HS-5 (cell line): ENCODE data around the gene KIF26B.
"Not testable (repeated sequence)": the region's sequence is repeated elsewhere in the genome, so short reads cannot be mapped to it uniquely, and the experiment has no call there.

ENCODE experiments used
- DNase-seq: peaks from one replicate; pipeline ENCODE4 v3.0.0-alpha.2; 2012; ENCODE audit warnings: low read depth

The KIF26B gene

GRCh38 chr1:245154429-245155271 is at the start of gene KIF26B:
TSS of gene KIF26B (plus strand) at chr1:245154985. CDS start at chr1:245155425, 440 bp downstream.
- no peak for DNase-seq

- DNase-seq: no peak
Observed at GRCh38 chr1:245105042-245105441, 49.7 kb upstream of the KIF26B start.

DNA sequence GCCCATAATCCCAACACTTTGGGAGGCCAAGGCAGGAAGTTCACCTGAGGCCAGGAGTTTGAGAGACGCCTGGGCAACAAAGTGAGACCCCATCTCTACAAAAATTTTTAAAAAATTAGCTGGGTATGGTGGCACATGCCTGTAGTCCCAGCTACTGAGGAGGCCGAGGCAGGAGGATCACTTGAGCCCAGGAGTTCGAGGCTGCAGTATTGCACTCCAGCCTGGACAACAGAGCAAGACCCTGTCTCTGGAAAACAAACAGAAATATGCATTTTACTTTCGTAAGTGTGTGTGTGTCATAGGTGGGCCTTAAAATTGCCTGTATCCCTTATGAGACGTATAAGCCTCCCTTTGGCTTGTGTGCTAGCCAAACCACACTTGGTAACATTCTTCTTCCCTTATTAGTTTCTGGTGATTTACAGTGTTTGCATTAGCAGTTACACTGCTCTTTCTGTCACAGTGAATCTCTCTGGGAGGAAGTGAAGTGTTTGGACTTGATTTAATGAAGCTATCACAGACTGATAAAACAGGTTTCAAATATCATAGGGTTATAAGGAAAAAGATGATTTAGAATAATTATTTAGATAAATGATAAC is 48.9 kb upstream of the KIF26B start:
- DNase-seq: no peak

DNA sequence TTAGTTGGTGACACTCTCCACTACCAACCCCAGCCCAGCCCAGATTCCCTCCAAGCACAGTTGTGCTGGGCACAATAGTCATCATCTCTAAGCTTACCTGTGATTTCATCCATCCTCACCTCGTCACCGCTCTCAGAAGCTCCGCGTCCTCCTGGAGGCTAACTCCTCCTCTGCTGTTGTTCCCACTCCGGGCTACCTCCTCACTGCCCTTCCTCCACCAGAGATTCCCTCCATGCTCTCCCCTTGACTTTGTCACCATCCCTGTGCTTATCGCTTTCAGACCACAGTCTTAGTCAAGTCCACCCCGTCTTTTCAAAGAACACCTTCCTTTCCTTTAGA is 47.0 kb upstream of the KIF26B start:
- DNase-seq: no peak

- no peak for DNase-seq
Observed at GRCh38 chr1:245108246-245108645, 46.5 kb upstream of the KIF26B start.

DNA sequence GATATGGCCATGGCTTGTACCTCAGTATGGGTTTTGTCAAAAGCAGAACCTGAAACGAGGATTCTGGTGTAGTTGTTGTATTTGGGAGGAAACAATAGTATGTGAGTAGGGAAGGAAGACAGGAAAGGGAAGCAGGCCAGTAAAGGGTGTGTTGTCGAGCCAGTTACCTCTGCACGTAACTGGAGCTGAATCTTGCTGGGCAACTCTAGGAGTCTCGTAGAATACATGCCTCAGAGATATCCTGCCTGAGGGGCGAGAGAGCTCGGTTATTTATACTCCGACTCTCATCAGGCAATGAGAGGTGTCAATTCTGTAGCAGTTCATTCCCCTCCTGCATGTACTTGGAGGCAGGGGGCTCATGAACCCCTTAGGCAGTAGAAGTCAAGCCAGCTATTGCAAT is 45.9 kb upstream of the KIF26B start:
- no peak for DNase-seq

GRCh38 chr1:245110406-245110805 is 44.4 kb upstream of the KIF26B start:
- no peak for DNase-seq

DNA sequence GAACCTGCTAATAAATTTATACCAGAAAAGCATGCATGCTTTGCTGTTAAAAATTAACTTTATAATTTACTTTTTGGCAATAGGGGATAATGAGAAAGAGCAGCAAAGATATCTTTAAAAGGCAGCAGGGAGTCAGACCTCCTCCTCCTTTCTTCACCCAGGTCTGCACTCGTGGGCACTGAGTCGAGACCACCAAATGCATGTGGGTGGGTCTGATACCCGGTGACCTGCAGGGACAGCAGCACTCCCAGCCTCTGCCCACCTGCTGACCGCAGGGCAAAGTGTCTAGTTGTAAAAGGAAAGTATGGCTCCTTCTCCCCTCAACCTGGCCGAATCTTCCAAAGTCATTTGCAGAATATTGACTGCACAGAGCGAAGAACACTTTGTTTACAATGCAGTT is 43.7 kb upstream of the KIF26B start:
- no peak for DNase-seq

GRCh38 chr1:245113649-245114048 is 41.1 kb upstream of the KIF26B start:
- no peak for DNase-seq

GRCh38 chr1:245116131-245116530 is 38.7 kb upstream of the KIF26B start:
- DNase-seq: no peak

DNA sequence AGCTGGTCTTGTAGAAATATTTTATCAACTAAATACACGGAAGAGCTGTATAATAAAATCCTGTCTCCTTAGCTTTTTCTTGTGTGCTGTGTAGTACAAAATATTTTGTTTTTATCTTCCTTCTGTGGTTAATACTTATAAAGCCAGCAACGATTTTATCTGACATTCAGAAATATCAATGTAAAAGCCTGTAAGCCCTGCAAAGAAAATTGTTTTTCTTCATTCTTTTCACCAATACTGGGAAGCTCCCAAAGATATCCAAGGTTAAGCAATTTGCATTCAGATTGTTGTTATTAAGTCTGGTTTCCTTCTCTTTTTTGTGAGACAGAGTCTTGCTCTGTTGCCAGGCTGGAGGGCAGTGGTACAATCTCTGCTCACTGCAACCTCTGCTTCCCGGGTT is 38.0 kb upstream of the KIF26B start:
- no peak for DNase-seq

DNA sequence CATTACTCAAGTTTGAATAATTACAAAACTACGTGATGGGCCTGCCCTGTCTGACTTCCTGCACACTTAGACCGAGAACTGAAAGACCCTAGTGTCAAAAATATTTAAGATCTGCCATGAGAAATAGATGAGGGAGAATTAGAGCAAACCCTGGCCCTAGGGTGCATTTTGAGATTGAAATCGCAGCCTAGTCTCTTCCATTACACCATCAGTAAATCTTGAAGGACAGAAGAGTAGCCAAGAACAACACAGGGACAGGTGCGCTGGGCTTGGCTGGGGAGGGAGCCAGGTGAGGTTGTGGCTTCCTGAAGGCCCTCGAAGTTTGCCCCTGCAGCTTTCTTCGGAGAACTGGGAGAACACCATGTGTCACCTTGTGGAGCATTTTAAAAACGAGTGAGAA is 36.7 kb upstream of the KIF26B start:
- DNase-seq: no peak

GRCh38 chr1:245118806-245119205 is 36.0 kb upstream of the KIF26B start:
- no peak for DNase-seq

DNA sequence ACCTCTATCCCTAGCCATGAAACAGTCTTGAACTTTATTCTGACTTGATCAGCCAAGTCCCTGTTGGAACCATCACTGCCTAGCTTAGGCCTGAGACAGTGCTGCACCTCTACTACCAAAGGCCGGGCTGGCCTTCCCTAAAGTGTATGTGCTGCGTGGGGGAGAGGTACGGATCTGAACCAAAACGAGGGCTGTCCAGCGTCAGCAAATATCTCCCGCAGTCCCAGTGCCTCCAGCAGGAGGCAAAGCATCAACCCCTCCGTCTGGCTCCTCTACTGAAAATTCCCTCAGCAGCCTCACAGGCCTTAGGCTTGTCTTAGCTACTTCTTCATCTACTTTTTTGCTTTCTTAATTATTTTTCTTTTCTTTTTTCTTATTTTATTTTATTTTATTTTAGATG is 33.3 kb upstream of the KIF26B start:
- no peak for DNase-seq

- no peak for DNase-seq
Observed at GRCh38 chr1:245124241-245124640, 30.5 kb upstream of the KIF26B start.

DNA sequence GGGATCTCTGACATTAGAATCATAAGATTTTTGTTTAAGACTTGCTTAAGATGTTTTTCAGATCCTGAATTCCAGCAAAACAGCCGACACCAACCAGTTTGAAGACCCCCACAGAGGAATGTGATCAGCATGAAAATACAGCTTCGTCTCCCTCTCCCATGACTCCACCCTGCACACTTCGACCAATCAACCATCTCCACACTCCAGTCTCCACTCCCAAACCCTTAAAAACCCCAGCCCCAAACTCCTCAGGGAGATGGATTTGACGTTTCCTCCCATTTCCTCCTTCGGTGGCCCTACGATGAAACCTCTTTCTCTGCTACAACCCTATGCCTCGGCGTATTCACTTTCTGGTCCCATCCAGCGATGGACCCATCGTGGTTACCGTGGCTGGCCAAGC is 30.1 kb upstream of the KIF26B start:
- DNase-seq: no peak

DNA sequence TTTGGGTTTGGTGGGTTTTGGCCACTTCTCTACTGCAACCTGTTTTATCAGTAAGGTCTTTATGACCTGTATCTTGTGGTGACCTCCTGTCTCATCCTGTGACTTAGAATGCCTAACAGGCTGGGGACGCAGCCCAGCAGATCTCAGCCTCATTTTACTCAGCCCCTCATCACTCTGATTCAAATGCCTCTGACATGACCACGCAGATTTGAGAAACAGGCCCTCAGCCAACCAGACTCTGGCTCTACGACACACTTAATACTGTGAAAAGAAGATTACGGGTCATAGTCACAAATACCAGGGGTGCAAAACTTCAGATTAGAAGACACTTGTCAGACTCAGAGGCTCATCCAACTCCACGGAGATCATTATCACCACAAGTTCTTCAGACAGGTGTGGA is 28.3 kb upstream of the KIF26B start:
- no peak for DNase-seq

DNA sequence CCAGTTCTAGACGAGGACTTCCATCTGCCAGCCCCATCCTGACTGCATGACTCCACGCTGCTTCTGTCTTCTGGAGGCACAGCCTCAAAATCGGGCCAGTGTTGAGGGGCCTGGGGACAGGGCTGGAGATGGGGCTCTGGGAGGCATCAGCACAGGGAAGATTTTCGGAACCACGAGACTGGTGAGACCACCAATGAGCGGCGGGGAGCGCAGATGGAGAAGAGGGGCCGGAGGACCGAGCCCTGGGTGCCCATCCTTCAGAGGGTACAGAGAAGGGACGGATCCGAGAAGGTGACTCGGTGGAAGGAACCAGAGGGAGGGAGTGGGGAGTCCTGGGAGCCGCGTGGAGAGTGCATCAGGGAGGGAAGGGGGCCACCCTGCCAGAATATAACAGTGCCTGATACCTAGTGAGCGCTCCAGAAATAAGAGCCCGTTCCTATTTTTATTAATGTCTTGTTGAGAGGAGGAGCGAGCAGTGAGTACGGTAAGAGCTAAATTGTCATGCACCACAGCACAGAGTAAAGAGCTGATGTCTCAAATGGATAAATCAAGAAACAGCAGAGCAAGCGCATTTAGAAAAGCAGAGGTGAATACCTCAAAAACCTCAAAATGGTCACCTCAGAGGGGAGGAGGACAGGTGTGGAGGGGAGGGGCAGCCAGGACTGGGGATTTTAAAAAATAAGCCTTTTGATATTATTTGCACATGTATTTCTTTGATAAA is 26.2 kb upstream of the KIF26B start:
- DNase-seq: no peak

- no peak for DNase-seq
Observed at GRCh38 chr1:245129319-245130240, 25.2 kb upstream of the KIF26B start.

- DNase-seq: not testable (repeated sequence)
Observed at GRCh38 chr1:245130281-245131025, 24.3 kb upstream of the KIF26B start.

DNA sequence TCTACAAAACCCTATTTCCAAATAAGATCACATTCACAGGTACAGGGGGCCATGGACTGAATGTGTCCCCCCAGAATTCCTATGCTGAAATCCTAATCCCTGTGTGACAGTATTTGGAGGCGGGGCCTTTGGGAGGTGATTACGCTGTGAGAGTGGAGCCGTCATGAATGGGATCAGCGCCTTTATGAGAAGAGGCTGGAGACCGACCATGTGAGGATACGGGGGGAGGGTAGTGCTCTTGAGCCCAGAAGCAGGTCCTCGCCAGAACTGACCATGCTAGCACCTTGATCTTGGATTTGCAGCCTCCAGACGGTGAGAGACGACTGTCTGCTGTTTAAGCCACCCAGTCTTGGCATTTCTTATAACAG is 23.8 kb upstream of the KIF26B start:
- no peak for DNase-seq

DNA sequence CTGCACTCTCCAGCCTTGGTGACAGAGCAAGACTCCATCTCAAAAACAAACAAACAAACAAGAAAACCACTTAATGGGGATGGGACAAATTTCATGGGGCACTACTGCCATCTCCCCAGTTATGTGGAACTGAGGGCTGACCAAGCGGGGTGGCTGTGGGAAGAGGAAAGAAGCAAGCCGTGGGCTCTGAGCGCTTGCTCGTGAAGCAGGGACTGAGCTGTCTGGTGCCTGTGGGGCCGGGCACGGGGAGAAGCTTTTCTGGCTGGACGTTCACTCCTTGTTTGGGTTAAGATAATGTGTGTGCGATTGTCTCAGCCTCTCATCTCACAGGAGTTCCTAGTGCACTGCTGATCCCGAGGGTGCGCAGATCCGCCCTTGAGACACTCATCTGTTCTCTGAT is 22.0 kb upstream of the KIF26B start:
- DNase-seq: no peak
